ENCODE results near the gene FCHSD1.

DNA sequence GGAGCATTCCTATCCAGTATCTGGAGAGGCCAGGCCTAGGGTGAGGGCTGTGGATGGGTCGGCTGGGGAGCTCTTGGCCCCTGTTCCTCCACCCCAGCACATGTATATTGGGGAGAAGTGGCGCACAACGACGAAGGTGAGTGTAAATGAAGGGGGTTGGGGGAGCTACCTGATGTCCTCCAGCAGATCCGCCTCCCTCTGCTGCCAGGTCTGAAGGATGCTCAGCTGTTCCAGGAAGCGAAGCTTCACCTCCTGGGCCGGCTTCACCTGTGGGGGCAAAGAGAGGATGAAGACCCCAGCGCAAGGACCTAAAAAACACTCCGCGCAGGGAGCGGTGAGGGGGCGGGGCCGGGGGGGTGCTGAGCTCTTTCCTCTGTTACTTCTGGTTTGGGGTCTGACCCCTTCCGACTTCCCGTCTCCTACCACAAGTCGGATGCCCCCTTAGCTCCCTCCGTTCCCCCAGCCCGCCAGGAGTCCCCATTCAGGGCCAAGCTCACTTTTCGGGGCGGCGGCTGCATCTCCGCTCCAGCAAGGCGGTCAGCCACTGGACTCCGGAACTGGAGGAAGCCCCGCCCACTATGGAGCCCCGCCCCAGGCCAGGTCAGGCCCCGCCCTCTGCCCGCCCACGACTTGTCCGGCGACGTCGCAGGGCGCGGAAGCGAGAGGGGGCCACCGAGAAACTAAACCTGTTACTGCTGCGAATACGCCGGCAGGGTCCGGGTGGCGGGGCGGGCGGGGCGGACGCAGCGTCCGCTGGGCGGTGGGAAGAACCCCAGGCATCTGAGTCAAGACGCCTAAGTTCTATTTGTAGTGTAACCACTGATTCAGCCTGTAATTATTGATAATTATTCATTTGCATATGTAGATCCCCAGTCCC, at the start of gene FCHSD1:
- TF ChIP-seq POLR2AphosphoS5 (IDR thresholded peaks at IDR 0.05) (peak; percentile 57), POLR2A (IDR thresholded peaks at IDR 0.05) (peak; percentile 54)

Measured in prostate gland (tissue), 1 donor.